ENCODE data around the gene SLC22A13.

Gene SLC22A13

DNA sequence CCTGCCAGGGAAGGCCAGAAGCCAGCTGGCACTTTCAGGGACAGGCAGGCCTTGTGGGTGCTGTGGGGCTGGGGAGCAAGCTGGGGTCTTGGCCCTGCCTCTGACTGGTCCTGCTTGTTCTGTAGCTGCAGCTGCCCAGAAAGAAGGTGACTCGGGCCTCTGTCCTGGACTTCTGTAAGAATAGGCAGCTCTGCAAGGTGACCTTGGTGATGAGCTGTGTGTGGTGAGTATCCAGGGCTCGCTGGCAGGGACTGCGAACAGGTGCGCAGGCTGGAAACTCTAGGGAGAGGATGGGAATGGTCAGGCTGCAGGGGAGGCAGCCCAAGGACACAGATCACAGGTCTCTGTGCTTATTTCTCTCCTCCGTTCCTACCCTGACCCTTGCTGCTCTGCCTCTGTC is 47.7 kb downstream of the SLC22A13 start:
- TF ChIP-seq, protein P1, sequence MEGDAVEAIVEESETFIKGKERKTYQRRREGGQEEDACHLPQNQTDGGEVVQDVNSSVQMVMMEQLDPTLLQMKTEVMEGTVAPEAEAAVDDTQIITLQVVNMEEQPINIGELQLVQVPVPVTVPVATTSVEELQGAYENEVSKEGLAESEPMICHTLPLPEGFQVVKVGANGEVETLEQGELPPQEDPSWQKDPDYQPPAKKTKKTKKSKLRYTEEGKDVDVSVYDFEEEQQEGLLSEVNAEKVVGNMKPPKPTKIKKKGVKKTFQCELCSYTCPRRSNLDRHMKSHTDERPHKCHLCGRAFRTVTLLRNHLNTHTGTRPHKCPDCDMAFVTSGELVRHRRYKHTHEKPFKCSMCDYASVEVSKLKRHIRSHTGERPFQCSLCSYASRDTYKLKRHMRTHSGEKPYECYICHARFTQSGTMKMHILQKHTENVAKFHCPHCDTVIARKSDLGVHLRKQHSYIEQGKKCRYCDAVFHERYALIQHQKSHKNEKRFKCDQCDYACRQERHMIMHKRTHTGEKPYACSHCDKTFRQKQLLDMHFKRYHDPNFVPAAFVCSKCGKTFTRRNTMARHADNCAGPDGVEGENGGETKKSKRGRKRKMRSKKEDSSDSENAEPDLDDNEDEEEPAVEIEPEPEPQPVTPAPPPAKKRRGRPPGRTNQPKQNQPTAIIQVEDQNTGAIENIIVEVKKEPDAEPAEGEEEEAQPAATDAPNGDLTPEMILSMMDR (IDR thresholded peaks at IDR 0.05; ENCODE audit: insufficient read depth, low read depth, low read length, missing control alignments): no peak
- H3K4me3 ChIP-seq (ENCODE audit: low read depth, low read length): no peak overlapping the region
- no peak for DNase-seq (ENCODE audit: low read depth)

DNA sequence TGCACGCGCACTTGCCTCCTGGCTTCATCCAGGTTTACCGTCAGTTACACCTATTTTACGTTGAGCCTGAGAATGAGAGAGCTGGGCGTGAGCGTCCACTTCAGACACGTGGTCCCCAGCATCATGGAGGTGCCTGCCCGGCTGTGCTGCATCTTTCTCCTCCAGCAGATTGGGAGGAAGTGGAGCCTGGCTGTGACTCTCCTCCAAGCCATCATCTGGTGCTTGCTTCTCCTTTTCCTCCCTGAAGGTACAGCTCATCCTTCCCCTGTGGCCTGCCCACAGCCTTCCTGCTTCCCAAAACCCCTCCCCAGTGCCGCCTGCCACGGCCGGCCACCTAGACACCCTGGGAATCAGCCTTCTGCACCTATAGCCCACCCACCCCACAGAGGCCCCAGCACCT is 48.1 kb downstream of the SLC22A13 start:
- TF ChIP-seq, protein P1 (IDR thresholded peaks at IDR 0.05; ENCODE audit: insufficient read depth, low read depth, low read length, missing control alignments): no peak
- H3K4me3 ChIP-seq (ENCODE audit: low read depth, low read length): no peak overlapping the region
- DNase-seq (ENCODE audit: low read depth): no peak

DNA sequence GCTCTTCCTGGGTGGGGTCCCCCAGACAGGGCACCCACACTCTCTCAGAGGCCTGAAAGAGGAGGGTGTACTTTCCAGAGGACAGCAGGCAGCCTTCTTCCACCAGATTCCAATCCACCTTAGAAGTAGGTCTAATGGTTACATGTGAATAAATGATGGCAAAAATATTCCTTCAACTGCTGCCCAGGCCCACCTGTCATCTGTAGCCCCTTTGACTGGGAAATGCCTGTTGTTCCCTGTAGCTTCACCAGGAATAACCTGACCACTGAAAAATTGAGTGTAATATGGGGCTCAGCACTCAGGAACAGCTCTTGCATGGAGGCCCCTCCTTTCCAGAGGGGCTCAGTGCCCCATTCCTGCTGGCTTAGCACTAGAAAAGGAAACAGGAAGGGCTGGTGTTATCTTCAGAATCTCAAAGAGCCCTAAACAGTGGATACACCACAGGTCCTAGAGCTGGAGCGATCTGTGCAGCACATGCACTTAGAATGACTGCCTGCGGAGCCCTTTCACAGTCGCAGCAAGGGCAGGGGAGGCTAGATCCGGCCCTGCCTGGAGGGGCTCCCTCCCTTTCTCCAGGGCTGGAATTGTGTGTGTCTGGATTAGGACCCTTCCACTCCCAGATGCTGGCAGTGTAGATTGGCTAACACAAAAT is 48.6 kb downstream of the SLC22A13 start:
- DNase-seq (ENCODE audit: low read depth): no peak
- no peak overlapping the region for H3K4me3 ChIP-seq (ENCODE audit: low read depth, low read length)
- TF ChIP-seq, protein P1 (IDR thresholded peaks at IDR 0.05; ENCODE audit: insufficient read depth, low read depth, low read length, missing control alignments): no peak

DNA sequence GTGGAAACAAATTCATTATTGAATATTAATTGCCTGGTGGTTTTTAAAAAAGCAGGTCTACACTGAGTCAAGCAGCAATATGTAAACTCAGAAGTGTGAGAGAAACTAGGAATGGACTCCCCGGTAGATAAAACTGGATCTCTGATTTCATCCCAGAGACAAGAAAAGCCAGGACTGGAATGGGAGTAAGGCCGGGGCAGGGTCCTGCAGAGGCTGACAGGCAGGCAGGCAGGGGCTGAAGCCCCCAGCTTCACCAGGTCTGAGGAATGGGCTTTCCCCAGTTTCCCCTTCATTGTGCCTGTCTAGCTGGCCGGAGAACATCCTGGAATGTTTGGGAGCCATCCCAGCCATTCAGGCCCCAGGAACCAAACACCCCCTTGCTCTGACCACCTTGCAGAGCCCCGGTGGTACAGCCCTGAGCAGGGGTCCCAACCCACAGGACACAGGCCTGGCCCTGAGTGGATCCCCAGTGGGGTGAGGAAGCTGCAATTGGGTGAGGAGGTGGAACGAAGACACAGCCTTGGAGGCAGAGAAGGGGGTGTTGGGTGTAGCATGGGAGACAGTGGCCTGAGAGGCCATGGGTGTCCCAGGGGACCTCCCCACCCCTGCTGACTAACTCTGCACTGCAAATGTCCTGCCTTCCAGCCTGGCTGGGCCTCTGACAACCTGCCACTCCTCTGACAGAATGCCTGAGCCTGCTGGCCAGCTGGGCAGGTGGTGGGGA is 49.3 kb downstream of the SLC22A13 start:
- no peak for DNase-seq (ENCODE audit: low read depth)
- no peak overlapping the region for H3K4me3 ChIP-seq (ENCODE audit: low read depth, low read length)
- TF ChIP-seq, protein P1 (IDR thresholded peaks at IDR 0.05; ENCODE audit: insufficient read depth, low read depth, low read length, missing control alignments): no peak

DNA sequence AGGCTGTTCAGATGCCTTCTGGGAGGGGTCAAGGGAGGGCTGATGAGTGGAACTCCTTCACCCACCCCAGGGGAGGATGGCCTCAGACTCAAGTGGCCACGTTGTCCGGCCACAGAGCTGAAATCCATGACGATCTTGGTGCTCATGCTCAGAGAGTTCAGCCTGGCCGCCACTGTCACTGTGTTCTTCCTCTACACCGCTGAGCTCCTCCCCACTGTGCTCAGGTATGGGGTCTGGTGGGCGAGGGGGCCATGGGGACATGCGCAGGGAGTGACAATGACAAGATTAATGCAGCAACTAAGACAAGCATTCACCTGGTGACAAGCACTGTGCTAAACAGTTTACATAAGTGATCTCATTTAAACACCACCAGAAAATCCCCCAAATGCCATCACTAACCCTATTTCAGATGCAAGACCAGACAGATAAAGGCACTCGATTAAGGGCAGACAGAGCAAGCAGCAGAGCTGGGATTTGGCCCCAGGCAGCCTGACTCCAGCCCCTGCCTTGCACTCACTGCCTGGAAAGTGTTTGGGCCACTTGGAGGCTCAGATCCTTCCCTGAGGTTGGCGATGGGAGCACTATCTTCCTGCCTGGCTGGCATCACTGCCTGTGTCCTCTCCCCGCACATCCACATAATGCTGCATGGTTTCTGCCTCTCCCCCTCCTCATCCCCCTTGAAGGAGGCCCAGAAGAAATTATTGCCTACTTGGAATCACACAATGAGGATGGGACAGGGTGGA is 50.0 kb downstream of the SLC22A13 start:
- TF ChIP-seq, protein P1 (IDR thresholded peaks at IDR 0.05; ENCODE audit: insufficient read depth, low read depth, low read length, missing control alignments): no peak
- no peak overlapping the region for H3K4me3 ChIP-seq (ENCODE audit: low read depth, low read length)
- DNase-seq (ENCODE audit: low read depth): no peak

DNA sequence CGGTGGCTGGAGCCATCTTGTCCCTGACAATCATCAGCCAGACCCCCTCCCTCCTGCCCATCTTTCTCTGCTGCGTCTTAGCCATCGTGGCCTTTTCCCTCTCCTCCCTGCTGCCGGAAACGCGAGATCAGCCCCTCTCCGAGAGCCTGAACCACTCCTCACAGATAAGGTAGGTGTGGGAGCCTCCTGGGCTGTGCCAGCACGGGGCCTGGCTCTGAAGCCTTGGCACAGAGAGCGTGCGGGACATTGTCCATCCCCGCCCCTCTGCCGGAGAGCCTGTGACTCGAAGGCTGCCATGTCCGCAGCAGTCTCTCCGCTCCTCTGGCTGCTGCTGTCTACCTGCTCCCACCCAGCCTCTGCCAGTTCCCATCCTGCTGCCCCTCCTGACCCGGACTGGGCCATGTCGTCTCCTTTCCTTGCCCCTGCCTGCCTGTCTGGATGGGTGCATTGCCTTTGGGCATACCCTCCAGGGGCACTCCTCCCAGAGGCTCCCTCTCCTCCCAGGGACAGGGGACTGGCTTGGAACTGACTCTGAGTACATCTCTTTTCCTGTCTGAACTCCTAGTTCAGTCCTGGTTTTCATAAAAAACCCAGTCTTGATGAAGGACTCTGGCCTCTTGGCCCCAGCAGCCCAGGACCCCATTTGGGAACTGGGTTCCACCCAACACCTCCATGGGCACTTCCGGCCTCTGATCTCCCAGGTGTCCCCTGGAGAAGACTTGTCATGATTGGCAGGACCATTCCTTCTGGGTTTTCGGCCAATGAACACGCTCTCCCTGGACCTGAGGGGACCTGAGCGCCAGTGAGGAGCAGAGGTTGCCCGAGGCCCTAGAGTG is 51.0 kb downstream of the SLC22A13 start:
- TF ChIP-seq, protein P1 (IDR thresholded peaks at IDR 0.05; ENCODE audit: insufficient read depth, low read depth, low read length, missing control alignments): no peak
- H3K4me3 ChIP-seq (ENCODE audit: low read depth, low read length): no peak overlapping the region

More for the DNA sequence above, 51.0 kb downstream of the SLC22A13 start:
- no peak for DNase-seq (ENCODE audit: low read depth)

Measured in GM12865 (cell line).